Astrocyte of the spinal cord (primary cell): Measurements from ENCODE around the gene ATXN7.
A peak's percentile ranks its signal among the peaks of the same experiment; 100 is the strongest.

Experiments
- DNase-seq: peaks from one replicate; pipeline ENCODE4 v3.0.0; 2011; ENCODE audit warnings: low read depth, low spot score
- H3K4me3 ChIP-seq: 2 replicates; pipeline ENCODE4 v1.5.1; 2011; ENCODE audit warnings: low read depth, mild to moderate bottlenecking, low read length, moderate library complexity
- CTCF ChIP-seq: IDR thresholded peaks from 2 replicates; pipeline ENCODE4 v1.5.1; 2012; ENCODE audit warnings: low read depth, mild to moderate bottlenecking, low read length, inconsistent platforms
- in situ Hi-C: cut with HindIII; loops from 2 replicates; pipeline ENCODE4 v1.10.0; 2017; ENCODE audit warnings: low sequenced_read_pairs

ATXN7 gene

DNA sequence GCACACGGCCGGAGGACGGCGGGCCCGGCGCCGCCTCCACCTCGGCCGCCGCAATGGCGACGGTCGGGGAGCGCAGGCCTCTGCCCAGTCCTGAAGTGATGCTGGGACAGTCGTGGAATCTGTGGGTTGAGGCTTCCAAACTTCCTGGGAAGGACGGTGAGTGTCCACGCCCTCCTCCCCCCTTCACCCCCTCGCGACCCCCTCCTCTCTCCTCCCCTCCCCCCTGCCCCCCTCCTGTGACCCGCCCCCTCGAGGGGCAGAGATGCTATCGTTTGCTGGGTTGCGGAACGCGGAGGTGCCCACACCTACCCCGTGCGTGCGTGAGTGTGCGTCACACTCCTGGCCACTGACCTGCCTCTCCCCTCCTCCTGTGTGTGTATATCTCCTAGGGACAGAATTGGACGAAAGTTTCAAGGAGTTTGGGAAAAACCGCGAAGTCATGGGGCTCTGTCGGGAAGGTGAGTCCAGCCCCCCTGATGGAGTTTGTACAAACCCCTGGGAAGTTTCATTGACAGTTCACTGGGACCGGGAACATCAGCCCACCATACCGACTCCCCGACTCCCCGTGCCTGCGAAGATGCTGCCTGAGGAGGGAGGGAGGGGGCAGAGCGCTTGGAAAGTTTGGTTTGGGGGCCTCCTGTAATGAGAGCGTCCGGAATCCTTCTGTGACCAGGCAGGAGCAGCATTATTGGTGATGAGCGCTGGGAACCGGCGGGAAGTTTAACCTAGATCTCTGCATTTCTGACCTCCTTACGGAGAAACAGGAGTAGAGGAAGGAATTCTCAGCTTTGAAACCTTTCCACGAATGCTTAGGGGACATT, 49.3 kb downstream of the ATXN7 start:
- TF ChIP-seq CTCF: no peak
- in situ Hi-C loops: no loop called here
- peak; percentile 66 for DNase-seq
- H3K4me3 ChIP-seq: peak overlapping the region; percentile 68

DNA sequence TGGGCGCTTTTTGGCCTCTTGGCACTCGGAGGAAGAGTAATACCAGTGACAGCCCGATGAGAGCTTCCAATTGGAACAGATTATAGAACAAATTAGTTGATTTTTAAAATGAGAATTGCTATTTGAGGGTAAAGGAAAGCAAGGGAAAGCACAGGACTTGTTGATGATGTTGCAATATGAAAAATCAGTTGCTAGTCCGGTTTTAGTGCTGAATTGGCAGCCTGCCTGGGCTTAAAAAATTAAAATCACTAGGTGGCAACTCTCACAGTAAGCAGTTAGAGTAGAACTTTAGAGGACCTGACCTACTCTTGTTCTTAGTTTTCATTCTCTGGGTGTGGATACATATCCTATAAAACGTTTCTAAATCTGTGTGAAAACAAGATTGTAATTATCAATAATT, 50.6 kb downstream of the ATXN7 start:
- no peak for DNase-seq
- H3K4me3 ChIP-seq: no peak overlapping the region
- in situ Hi-C loops: no loop called here
- no peak for TF ChIP-seq CTCF

DNA sequence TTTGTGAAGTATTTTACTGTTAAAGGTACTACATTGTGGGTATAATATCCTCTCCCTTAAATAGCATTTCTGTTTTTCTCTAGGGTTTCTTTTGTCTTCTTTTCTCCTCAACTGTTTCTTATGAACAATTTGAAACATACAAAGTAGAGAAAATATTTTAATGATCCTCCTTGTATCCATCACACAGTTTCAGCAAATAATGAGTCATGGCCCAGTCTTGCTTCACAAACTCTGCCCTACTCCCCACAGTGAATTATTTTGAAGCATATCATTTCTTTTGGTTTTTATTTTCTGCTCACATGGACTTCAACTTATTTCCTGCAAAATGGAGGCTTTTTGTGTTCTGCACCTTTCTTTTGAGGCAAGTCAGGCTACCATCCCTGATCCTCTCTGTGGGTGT, 54.7 kb downstream of the ATXN7 start:
- no peak overlapping the region for H3K4me3 ChIP-seq
- in situ Hi-C loops: no loop called here
- DNase-seq: peak; percentile 58
- TF ChIP-seq CTCF: no peak

DNA sequence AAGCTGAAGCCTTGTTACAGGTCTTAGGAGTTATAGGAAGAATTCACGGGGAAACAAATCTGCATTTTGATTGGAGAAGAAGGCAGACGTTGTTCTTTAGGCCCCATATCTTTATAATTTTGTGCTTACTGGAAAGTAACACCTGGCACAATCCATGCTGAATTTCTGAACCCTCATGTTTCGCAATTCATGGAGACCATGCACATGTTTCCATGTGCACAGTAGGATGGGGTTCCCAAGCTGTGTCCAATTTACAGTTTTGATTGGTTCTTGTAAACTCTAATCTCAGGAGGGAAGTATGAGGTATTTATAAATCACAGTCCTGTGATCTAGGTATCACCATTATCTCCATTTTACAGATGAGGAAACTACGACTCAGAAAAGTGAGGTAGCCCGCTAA, 56.3 kb downstream of the ATXN7 start:
- no peak overlapping the region for H3K4me3 ChIP-seq
- in situ Hi-C loops: no loop called here
- no peak for TF ChIP-seq CTCF
- no peak for DNase-seq

GRCh38 chr3:63921741-63922482, 58.2 kb downstream of the ATXN7 start:
- no peak overlapping the region for H3K4me3 ChIP-seq
- in situ Hi-C loops: no loop called here
- DNase-seq: no peak
- TF ChIP-seq CTCF: no peak

GRCh38 chr3:63922491-63923199, 59.0 kb downstream of the ATXN7 start:
- in situ Hi-C loops: no loop called here
- no peak for DNase-seq

More at GRCh38 chr3:63922491-63923199, 59.0 kb downstream of the ATXN7 start:
- H3K4me3 ChIP-seq: no peak overlapping the region
- TF ChIP-seq CTCF: no peak
